ENCODE data around the gene LONRF2.

DNA sequence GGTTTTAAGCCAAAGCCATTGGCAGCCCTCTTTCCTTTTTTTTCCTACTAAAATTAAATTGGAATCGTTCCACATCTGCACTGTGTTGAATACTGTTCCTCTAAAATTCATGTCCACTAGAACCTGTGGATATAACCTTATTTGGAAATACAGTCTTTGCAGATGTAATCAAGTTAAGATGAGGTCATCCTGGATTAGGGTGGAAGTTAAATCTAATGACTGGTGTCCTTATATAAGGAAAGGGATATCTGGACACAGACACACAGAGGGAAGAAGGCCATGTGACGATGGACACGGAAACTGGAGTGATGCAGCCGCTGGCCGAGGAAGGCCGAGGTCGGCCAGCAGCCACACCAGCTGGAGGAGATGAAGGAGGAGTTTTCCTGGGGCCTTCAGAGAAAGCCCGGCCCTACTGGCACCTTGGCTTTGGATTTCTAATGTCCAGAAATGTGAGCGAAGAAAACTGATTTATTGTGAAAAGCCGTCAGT lies 49.4 kb downstream of the LONRF2 start:
- TF ChIP-seq CTCF (IDR thresholded peaks at IDR 0.05 in 2 of 3, conservative IDR thresholded peaks at IDR 0.05 in 1 of 3; ENCODE audit: borderline replicate concordance in 1 of 3, insufficient read depth in 1 of 3, low read depth in 2 of 3, low read length in 2 of 3), result no peak
- no peak for TF ChIP-seq EZH2 (IDR thresholded peaks at IDR 0.05)
- TF ChIP-seq, protein P1, sequence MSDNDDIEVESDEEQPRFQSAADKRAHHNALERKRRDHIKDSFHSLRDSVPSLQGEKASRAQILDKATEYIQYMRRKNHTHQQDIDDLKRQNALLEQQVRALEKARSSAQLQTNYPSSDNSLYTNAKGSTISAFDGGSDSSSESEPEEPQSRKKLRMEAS (IDR thresholded peaks at IDR 0.05), result no peak
- no peak for TF ChIP-seq ZFX (IDR thresholded peaks at IDR 0.05)
- no peak for TF ChIP-seq POLR2A (IDR thresholded peaks at IDR 0.05; ENCODE audit: borderline replicate concordance, extremely low read depth, insufficient read depth, insufficient read length)
- no peak for TF ChIP-seq CBX3 (IDR thresholded peaks at IDR 0.05; ENCODE audit: low read depth)
- TF ChIP-seq POLR2AphosphoS5 (IDR thresholded peaks at IDR 0.05; ENCODE audit: low read depth, low read length), result no peak
- TF ChIP-seq RAD21 (IDR thresholded peaks at IDR 0.05; ENCODE audit: low read depth), result no peak
- no peak for TF ChIP-seq ELF1 (IDR thresholded peaks at IDR 0.05; ENCODE audit: borderline replicate concordance, low read depth)
- TF ChIP-seq SP1 (IDR thresholded peaks at IDR 0.05; ENCODE audit: low read depth), result no peak
- TF ChIP-seq FOSL1 (IDR thresholded peaks at IDR 0.05; ENCODE audit: low read depth), result no peak
- no peak for TF ChIP-seq CEBPB (IDR thresholded peaks at IDR 0.05; ENCODE audit: low read depth)
- TF ChIP-seq, protein P2, sequence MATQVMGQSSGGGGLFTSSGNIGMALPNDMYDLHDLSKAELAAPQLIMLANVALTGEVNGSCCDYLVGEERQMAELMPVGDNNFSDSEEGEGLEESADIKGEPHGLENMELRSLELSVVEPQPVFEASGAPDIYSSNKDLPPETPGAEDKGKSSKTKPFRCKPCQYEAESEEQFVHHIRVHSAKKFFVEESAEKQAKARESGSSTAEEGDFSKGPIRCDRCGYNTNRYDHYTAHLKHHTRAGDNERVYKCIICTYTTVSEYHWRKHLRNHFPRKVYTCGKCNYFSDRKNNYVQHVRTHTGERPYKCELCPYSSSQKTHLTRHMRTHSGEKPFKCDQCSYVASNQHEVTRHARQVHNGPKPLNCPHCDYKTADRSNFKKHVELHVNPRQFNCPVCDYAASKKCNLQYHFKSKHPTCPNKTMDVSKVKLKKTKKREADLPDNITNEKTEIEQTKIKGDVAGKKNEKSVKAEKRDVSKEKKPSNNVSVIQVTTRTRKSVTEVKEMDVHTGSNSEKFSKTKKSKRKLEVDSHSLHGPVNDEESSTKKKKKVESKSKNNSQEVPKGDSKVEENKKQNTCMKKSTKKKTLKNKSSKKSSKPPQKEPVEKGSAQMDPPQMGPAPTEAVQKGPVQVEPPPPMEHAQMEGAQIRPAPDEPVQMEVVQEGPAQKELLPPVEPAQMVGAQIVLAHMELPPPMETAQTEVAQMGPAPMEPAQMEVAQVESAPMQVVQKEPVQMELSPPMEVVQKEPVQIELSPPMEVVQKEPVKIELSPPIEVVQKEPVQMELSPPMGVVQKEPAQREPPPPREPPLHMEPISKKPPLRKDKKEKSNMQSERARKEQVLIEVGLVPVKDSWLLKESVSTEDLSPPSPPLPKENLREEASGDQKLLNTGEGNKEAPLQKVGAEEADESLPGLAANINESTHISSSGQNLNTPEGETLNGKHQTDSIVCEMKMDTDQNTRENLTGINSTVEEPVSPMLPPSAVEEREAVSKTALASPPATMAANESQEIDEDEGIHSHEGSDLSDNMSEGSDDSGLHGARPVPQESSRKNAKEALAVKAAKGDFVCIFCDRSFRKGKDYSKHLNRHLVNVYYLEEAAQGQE (IDR thresholded peaks at IDR 0.05; ENCODE audit: low read depth), result no peak
- no peak for TF ChIP-seq EZH2phosphoT487 (IDR thresholded peaks at IDR 0.05; ENCODE audit: borderline replicate concordance)

Measured in HCT116 (cell line).